ENCODE measurements around the gene HLCS. TPM values are rescaled to one million over a fixed set of nuclear protein-coding genes. Genes with fewer than 3 reads are reported as not detected.
"Not testable (repeated sequence)": the region's sequence is repeated elsewhere in the genome, so short reads cannot be mapped to it uniquely, and the experiment has no call there.

Gene HLCS
- total RNA-seq, 2 donors from 2014 or later, result 27.2 to 38.6 TPM

- H3K4me3 ChIP-seq, result peak overlapping the region; percentile 26 to 28
- ATAC-seq (peak; percentile 96), DNase-seq (peak; percentile 94 to 97 (median 96))
Observed at GRCh38 chr21:36989699-36990507, 23.4 kb upstream of the HLCS start.

GRCh38 chr21:36989199-36989698, 22.8 kb upstream of the HLCS start:
- peaks cover 11% of the 10 kb centered on the region for H3K4me1 ChIP-seq
- intact Hi-C loops (cut with DNase I); H3K27me3 ChIP-seq; H3K36me3 ChIP-seq (replicated peaks in 1 of 2; ENCODE audit: insufficient read depth in 1 of 2, low read depth in 2 of 2); H3K9me3 ChIP-seq; DNase-seq; ATAC-seq: not testable (repeated sequence)
- peak overlapping the region; percentile 73 to 95 (median 92) for H3K27ac ChIP-seq
- 43 to 44% methylated on average over 21 to 22 of the region's 22 CpGs for WGBS, 2 donors
- H3K4me3 ChIP-seq, result peak overlapping the region in 1 of 2 donors; percentile 28

More at GRCh38 chr21:36989699-36990507, 23.4 kb upstream of the HLCS start:
- H3K27me3 ChIP-seq, result no peaks in the 10 kb centered on the region
- peaks cover 11% of the 10 kb centered on the region for H3K4me1 ChIP-seq
- intact Hi-C loops (cut with DNase I), result no loop called here
- H3K27ac ChIP-seq, result peak overlapping the region; percentile 73 to 95 (median 92)
- 2 to 33% methylated on average over 2 to 82 of the region's 97 CpGs for WGBS, 2 donors
- TF ChIP-seq POLR2A (IDR thresholded peaks at IDR 0.05), result peak; percentile 40 to 68 (median 59)
- peak; percentile 49 to 97 (median 87) for TF ChIP-seq CTCF (IDR thresholded peaks at IDR 0.05)
- H3K9me3 ChIP-seq, result no peaks in the 10 kb centered on the region
- H3K36me3 ChIP-seq (replicated peaks in 1 of 2; ENCODE audit: insufficient read depth in 1 of 2, low read depth in 2 of 2), result no peaks in the 10 kb centered on the region

- peaks cover 11% of the 10 kb centered on the region for H3K4me1 ChIP-seq
- H3K36me3 ChIP-seq (replicated peaks in 1 of 2; ENCODE audit: insufficient read depth in 1 of 2, low read depth in 2 of 2), result no peaks in the 10 kb centered on the region
- WGBS, 2 donors, result 65 to 72% methylated on average over 4 of the region's 4 CpGs
- H3K27me3 ChIP-seq, result no peaks in the 10 kb centered on the region
- no peaks in the 10 kb centered on the region for H3K9me3 ChIP-seq
- H3K27ac ChIP-seq, result no peak overlapping the region
- DNase-seq, result no peak
- ATAC-seq, result no peak
- intact Hi-C loops (cut with DNase I), result no loop called here
- no peak for TF ChIP-seq CTCF (IDR thresholded peaks at IDR 0.05)
- TF ChIP-seq POLR2A (IDR thresholded peaks at IDR 0.05), result no peak
- H3K4me3 ChIP-seq, result no peak overlapping the region
Observed at GRCh38 chr21:36988536-36988935, 22.1 kb upstream of the HLCS start.

GRCh38 chr21:36987845-36988244, 21.4 kb upstream of the HLCS start:
- intact Hi-C loops (cut with DNase I), result no loop called here
- H3K9me3 ChIP-seq, result no peaks in the 10 kb centered on the region
- no peaks in the 10 kb centered on the region for H3K36me3 ChIP-seq (replicated peaks in 1 of 2; ENCODE audit: insufficient read depth in 1 of 2, low read depth in 2 of 2)
- no peak overlapping the region for H3K27ac ChIP-seq
- peaks cover 11% of the 10 kb centered on the region for H3K4me1 ChIP-seq
- no peak overlapping the region for H3K4me3 ChIP-seq
- DNase-seq, result no peak
- TF ChIP-seq POLR2A (IDR thresholded peaks at IDR 0.05), result no peak
- TF ChIP-seq CTCF (IDR thresholded peaks at IDR 0.05), result no peak
- ATAC-seq, result no peak
- no peaks in the 10 kb centered on the region for H3K27me3 ChIP-seq

- Histone ChIP-seq H3K4me3 (no peak overlapping the region), H3K36me3 (replicated peaks in 1 of 2; ENCODE audit: insufficient read depth in 1 of 2, low read depth in 2 of 2) (no peaks in the 10 kb centered on the region), H3K27me3 (no peaks in the 10 kb centered on the region), H3K9me3 (no peaks in the 10 kb centered on the region), H3K27ac (no peak overlapping the region), H3K4me1 (peaks cover 13% of the 10 kb centered on the region)
- intact Hi-C loops (cut with DNase I), result no loop called here
- ATAC-seq, result no peak
- no peak for DNase-seq
- TF ChIP-seq CTCF (IDR thresholded peaks at IDR 0.05) (no peak), POLR2A (IDR thresholded peaks at IDR 0.05) (no peak)
- 77 to 82% methylated on average over 9 of the region's 9 CpGs for WGBS, 2 donors
Observed at GRCh38 chr21:36985751-36986594, 19.5 kb upstream of the HLCS start.

Data from body of pancreas (tissue), 4 donors.